Activated gamma-delta T cell treated with anti-CD3 and anti-CD28 coated beads, Interleukin-2, amount 50 U/mL, for 16 hours (primary cell): Measurements from ENCODE around the gene SPATA31D4.

ENCODE experiments used
- DNase-seq: peaks from one replicate; pipeline ENCODE4 v3.0.0-alpha.2; 2020; ENCODE audit warnings: low read depth

Gene SPATA31D4

GRCh38 chr9:81964218-81965171 lies 36.3 kb downstream of the SPATA31D4 start:
- DNase-seq: no peak

DNA sequence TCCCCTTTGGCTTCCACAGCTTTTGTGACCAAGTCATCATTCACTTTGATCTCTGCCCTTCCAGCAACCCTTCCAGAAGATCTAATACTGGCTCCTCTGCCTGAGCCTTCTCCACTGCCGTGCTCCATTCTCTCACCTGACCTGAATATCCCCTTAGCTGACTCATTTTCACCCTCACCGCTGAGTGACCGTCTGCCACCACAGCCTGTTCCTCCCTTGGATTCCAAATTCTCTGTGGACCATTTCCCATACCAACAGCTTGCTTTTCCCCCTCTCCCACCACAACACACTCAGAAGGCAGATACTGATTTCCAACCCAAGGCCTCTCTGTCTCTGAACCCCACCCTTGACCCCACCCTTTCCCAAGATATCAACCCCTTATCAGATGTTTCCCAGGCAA lies 39.8 kb downstream of the SPATA31D4 start:
- no peak for DNase-seq

DNA sequence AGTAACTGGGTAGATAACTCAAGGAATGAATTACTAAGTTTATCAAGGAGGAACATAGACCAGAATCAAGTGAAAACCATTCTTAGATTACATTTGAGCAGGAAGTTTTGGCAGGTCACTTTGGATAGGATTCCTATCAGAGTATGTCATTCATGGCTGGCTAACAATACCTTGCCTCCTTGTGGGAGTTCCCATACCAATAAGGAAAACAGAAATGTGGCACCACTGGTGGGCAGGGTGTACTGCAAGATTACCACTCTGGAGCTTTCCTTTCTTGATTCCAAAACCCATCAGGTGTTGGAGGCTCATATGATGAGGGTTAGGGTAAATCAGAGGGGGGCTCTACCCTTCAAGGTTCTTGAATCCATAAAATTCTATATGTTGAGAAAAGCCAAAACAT lies 41.7 kb downstream of the SPATA31D4 start:
- DNase-seq: no peak

- no peak for DNase-seq
These were observed 43.5 kb downstream of the SPATA31D4 start for GRCh38 chr9:81971727-81972126.

- no peak for DNase-seq
These were observed 46.5 kb downstream of the SPATA31D4 start for GRCh38 chr9:81974764-81975163.

DNA sequence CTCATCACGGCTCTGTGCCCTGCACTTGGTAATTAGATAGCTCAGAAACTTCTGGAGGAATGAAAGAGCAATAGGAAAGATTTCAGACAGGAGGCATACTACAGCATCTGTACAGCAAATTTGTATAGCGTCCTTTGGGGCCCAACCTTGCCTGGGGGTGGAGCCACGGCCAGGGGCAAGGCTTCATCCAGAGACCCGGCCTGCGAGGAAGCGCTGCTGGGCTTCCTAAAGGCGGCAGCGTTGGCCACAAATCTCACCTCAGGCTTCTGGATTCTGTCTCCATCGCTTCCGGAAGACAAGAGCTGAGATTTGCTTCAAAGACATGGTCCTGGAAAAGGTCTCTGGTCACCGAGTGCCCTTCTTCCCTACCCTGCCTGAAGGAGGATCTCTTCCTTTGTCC lies 48.1 kb downstream of the SPATA31D4 start:
- no peak for DNase-seq

DNA sequence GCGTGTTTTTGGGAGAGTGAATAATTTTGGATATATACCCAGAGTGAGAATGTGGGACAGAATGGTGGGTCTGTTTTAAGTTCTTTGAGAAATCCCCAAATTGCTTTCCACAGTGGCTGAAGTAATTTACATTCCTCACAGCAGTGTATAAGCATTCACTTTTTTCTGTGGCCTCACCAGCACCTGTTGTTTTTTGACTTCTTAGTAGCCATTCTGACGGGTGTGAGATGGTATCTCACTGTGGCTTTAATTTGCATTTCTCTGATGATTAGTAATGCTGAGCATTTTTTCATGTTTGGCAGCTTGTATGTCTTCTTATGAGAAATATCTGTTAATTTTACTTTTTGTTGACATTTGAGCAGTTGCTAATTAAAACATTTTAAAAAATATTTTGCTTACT lies 51.0 kb downstream of the SPATA31D4 start:
- DNase-seq: no peak

GRCh38 chr9:81980568-81980967 lies 52.3 kb downstream of the SPATA31D4 start:
- DNase-seq: no peak

GRCh38 chr9:81981883-81982282 lies 53.7 kb downstream of the SPATA31D4 start:
- no peak for DNase-seq
